Mucosa of descending colon (tissue), 3 donors: ENCODE results near the gene ATAD3B. TPM values are rescaled to one million over a fixed set of nuclear protein-coding genes. Genes with fewer than 3 reads are reported as not detected.

ENCODE experiments used
- ATAC-seq: fragments of 200-7000 bp; cut with Tn5 transposase; one replicate; pipeline ENCODE4 v1.9.1; 2020; ENCODE audit warnings: mild to moderate bottlenecking, moderate library complexity
- DNase-seq, 3 donors: peaks; one replicate each; pipeline ENCODE4 v3.0.0-alpha.2; 2020
- H3K36me3 ChIP-seq: fragments of 200-600 bp; one replicate; pipeline ENCODE4 v1.8.0; 2021; ENCODE audit warnings: low read depth, mild to moderate bottlenecking
- H3K4me1 ChIP-seq: fragments of 200-600 bp; one replicate; pipeline ENCODE4 v1.8.0; 2021; ENCODE audit warnings: low read depth, mild to moderate bottlenecking
- H3K4me3 ChIP-seq: fragments of 200-600 bp; one replicate; pipeline ENCODE4 v1.8.0; 2021; ENCODE audit warnings: mild to moderate bottlenecking
- H3K9me3 ChIP-seq: fragments of 200-600 bp; one replicate; pipeline ENCODE4 v1.8.0; 2021; ENCODE audit warnings: mild to moderate bottlenecking
- intact Hi-C, 2 donors: fragments of 100-400 bp; cut with DNase I in 1 of 2; cut with micrococcal nuclease in 1 of 2; formaldehyde crosslinking; loops; one replicate each; pipeline versions ENCODE4 v1.11.0 to v1.11.1; 2022; cut with DNase I, micrococcal nuclease
- long read RNA-seq, 2 donors: library from polyadenylated mRNA; unstranded; transcript quantifications; one replicate each; pipeline ENCODE4 v2.0.0, GENCODE V29; 2019 to 2021
- total RNA-seq, 3 donors: library from RNA; stranded (reverse); fragmentation: NEBNext Ultra II Directional in 2 of 3; extraction: Animal tissue kit (Norgen Biotek cat#: 25700) in 2 of 3; gene quantifications; one replicate each; pipeline versions ENCODE4 v1.2.1 to v1.2.4, GENCODE V29; 2021 to 2023
- TF ChIP-seq, protein P1 (sequence below): fragments of 200-600 bp; IDR thresholded peaks from one replicate; pipeline ENCODE4 v1.8.0; 2022; ENCODE audit warnings: antibody characterized with exemption, mild to moderate bottlenecking
- donor health status: DM: no; HTN: no; CAD: no; lungs with moderate emphysema.
- donor health status: DM: no; HTN: no; CAD: no.
- donor health status: DM: no; HTN: yes; CAD: no.

ATAD3B gene
- total RNA-seq, result 10 to 100 TPM; 22.8 to 30.9 (median 25.4) TPM
- long read RNA-seq, donor 1, full-length matches to known transcripts, result 8 of 32 reads
- long read RNA-seq, donor 1, partial matches to known transcripts, result 10 of 32 reads
- long read RNA-seq, donor 1, other reads (novel, unspliced or antisense), result 14 of 32 reads
- long read RNA-seq, donor 2, partial matches to known transcripts, result 1 of 2 reads
- long read RNA-seq, donor 2, other reads (novel, unspliced or antisense), result 0 of 2 reads

GRCh38 chr1:1471389-1472052, at the start of gene ATAD3B:
Gene ATAD3B, plus strand, starts transcription at chr1:1471765. Its CDS starts 120 bp downstream, at chr1:1471885.
- peak within 1 kb of the TSS; percentile 87 for H3K4me3 ChIP-seq
- peaks cover 18% of the 10 kb centered on the region for H3K4me1 ChIP-seq
- TF ChIP-seq, protein P1, sequence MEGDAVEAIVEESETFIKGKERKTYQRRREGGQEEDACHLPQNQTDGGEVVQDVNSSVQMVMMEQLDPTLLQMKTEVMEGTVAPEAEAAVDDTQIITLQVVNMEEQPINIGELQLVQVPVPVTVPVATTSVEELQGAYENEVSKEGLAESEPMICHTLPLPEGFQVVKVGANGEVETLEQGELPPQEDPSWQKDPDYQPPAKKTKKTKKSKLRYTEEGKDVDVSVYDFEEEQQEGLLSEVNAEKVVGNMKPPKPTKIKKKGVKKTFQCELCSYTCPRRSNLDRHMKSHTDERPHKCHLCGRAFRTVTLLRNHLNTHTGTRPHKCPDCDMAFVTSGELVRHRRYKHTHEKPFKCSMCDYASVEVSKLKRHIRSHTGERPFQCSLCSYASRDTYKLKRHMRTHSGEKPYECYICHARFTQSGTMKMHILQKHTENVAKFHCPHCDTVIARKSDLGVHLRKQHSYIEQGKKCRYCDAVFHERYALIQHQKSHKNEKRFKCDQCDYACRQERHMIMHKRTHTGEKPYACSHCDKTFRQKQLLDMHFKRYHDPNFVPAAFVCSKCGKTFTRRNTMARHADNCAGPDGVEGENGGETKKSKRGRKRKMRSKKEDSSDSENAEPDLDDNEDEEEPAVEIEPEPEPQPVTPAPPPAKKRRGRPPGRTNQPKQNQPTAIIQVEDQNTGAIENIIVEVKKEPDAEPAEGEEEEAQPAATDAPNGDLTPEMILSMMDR, result no peak
- peak; percentile 98 for ATAC-seq
- DNase-seq, result peak; percentile 96
- H3K36me3 ChIP-seq, result no peaks in the 10 kb centered on the region
- no peaks in the 10 kb centered on the region for H3K9me3 ChIP-seq
- intact Hi-C loops, result no loop called here

- peaks cover 6% of the 10 kb centered on the region for H3K4me1 ChIP-seq
- no peak overlapping the region for H3K4me3 ChIP-seq
- no peak for ATAC-seq
- intact Hi-C loops, result no loop called here
- TF ChIP-seq, protein P1, result no peak
- DNase-seq, result peak in 1 of 3 donors; percentile 33
- H3K36me3 ChIP-seq, result no peaks in the 10 kb centered on the region
- H3K9me3 ChIP-seq, result no peaks in the 10 kb centered on the region
Measured at GRCh38 chr1:1421907-1422464, 49.6 kb upstream of the ATAD3B start.

GRCh38 chr1:1422465-1423244, 48.9 kb upstream of the ATAD3B start:
- H3K36me3 ChIP-seq, result no peaks in the 10 kb centered on the region
- no peaks in the 10 kb centered on the region for H3K9me3 ChIP-seq
- DNase-seq (peak in 1 of 3 donors; percentile 30), ATAC-seq (no peak)
- intact Hi-C loops, result no loop called here
- H3K4me3 ChIP-seq, result no peak overlapping the region
- TF ChIP-seq, protein P1, result no peak
- H3K4me1 ChIP-seq, result peaks cover 6% of the 10 kb centered on the region

DNA sequence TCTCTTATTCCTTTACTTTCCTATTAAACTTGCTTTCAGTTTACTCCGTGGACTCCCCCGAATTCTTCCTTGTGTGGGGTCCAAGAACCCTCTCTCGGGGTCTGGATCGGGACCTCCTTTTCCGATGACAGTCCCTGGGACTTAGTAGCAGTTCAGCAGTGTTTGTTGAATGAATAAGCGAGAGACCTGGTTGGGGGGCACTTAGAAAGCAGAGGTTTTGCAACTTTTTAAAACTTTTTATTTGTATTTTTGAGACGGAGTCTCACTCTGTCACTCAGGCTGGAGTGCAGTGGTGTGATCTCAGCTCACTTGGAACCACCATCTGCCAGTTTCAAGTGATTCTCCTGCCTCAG, 48.3 kb upstream of the ATAD3B start:
- Histone ChIP-seq H3K36me3 (no peaks in the 10 kb centered on the region), H3K4me3 (no peak overlapping the region), H3K4me1 (peaks cover 6% of the 10 kb centered on the region), H3K9me3 (no peaks in the 10 kb centered on the region)
- DNase-seq (no peak), ATAC-seq (no peak)
- intact Hi-C loops, result no loop called here
- TF ChIP-seq, protein P1, result no peak

GRCh38 chr1:1424707-1425106, 46.9 kb upstream of the ATAD3B start:
- Histone ChIP-seq H3K4me1 (peaks cover 9% of the 10 kb centered on the region), H3K9me3 (no peaks in the 10 kb centered on the region), H3K4me3 (no peak overlapping the region), H3K36me3 (no peaks in the 10 kb centered on the region)
- DNase-seq (peak in 1 of 3 donors; percentile 36), ATAC-seq (no peak)
- TF ChIP-seq, protein P1, result no peak
- intact Hi-C loops, result no loop called here
